Measurements from ENCODE around the gene CDH4. TPM values are rescaled to one million over a fixed set of nuclear protein-coding genes. Genes with fewer than 3 reads are reported as not detected.

The CDH4 gene
- total RNA-seq, 2 donors from 2014 or later: 0.05 to 2.2 TPM

GRCh38 chr20:61819574-61819846, 567.4 kb downstream of the CDH4 start:
- 81% methylated on average over 3 of the region's 3 CpGs for WGBS
- intact Hi-C loops (cut with DNase I): no loop called here
- no peak for DNase-seq (ENCODE audit: low spot score)
- H3K9me3 ChIP-seq: no peaks in the 10 kb centered on the region
- H3K36me3 ChIP-seq: no peaks in the 10 kb centered on the region
- no peak overlapping the region for H3K27ac ChIP-seq
- no peak for TF ChIP-seq POLR2A (IDR thresholded peaks at IDR 0.05)
- no peak for TF ChIP-seq CTCF (IDR thresholded peaks at IDR 0.05)
- TF ChIP-seq POLR2AphosphoS5 (IDR thresholded peaks at IDR 0.05): no peak
- H3K4me3 ChIP-seq: no peak overlapping the region
- H3K4me1 ChIP-seq (replicated peaks): no peaks in the 10 kb centered on the region
- H3K27me3 ChIP-seq (replicated peaks; ENCODE audit: insufficient read depth): no peaks in the 10 kb centered on the region

GRCh38 chr20:61819921-61820825, 568.1 kb downstream of the CDH4 start:
- Histone ChIP-seq H3K9me3 (no peaks in the 10 kb centered on the region), H3K4me3 (no peak overlapping the region), H3K27me3 (replicated peaks; ENCODE audit: insufficient read depth) (no peaks in the 10 kb centered on the region), H3K27ac (no peak overlapping the region), H3K4me1 (replicated peaks) (no peaks in the 10 kb centered on the region), H3K36me3 (no peaks in the 10 kb centered on the region)
- intact Hi-C loops (cut with DNase I): no loop called here
- no peak for DNase-seq (ENCODE audit: low spot score)
- TF ChIP-seq CTCF (IDR thresholded peaks at IDR 0.05) (no peak), POLR2A (IDR thresholded peaks at IDR 0.05) (no peak), POLR2AphosphoS5 (IDR thresholded peaks at IDR 0.05) (no peak)
- WGBS: 72% methylated on average over 27 of the region's 27 CpGs

- WGBS: 34% methylated on average over 5 of the region's 5 CpGs
- H3K36me3 ChIP-seq: no peaks in the 10 kb centered on the region
- TF ChIP-seq CTCF (IDR thresholded peaks at IDR 0.05) (no peak), POLR2A (IDR thresholded peaks at IDR 0.05) (no peak), POLR2AphosphoS5 (IDR thresholded peaks at IDR 0.05) (no peak)
- intact Hi-C loops (cut with DNase I): no loop called here
- H3K4me3 ChIP-seq: no peak overlapping the region
- DNase-seq (ENCODE audit: low spot score): no peak
- no peaks in the 10 kb centered on the region for H3K27me3 ChIP-seq (replicated peaks; ENCODE audit: insufficient read depth)
- H3K9me3 ChIP-seq: no peaks in the 10 kb centered on the region
- H3K27ac ChIP-seq: no peak overlapping the region
- H3K4me1 ChIP-seq (replicated peaks): no peaks in the 10 kb centered on the region
Observed at GRCh38 chr20:61821735-61822134, 569.7 kb downstream of the CDH4 start.

- Histone ChIP-seq H3K27me3 (replicated peaks; ENCODE audit: insufficient read depth) (no peaks in the 10 kb centered on the region), H3K36me3 (no peaks in the 10 kb centered on the region), H3K27ac (no peak overlapping the region), H3K4me3 (no peak overlapping the region), H3K4me1 (replicated peaks) (no peaks in the 10 kb centered on the region), H3K9me3 (no peaks in the 10 kb centered on the region)
- intact Hi-C loops (cut with DNase I): no loop called here
- WGBS: 83% methylated on average over 12 of the region's 12 CpGs
- no peak for DNase-seq (ENCODE audit: low spot score)
- no peak for TF ChIP-seq CTCF (IDR thresholded peaks at IDR 0.05)
- no peak for TF ChIP-seq POLR2A (IDR thresholded peaks at IDR 0.05)
- no peak for TF ChIP-seq POLR2AphosphoS5 (IDR thresholded peaks at IDR 0.05)
Observed at GRCh38 chr20:61822396-61822795, 570.3 kb downstream of the CDH4 start.

- WGBS: 84% methylated on average over 2 of the region's 2 CpGs
Observed at GRCh38 chr20:61823242-61823641, 571.2 kb downstream of the CDH4 start.

More at GRCh38 chr20:61823242-61823641, 571.2 kb downstream of the CDH4 start:
- H3K4me3 ChIP-seq: no peak overlapping the region
- H3K9me3 ChIP-seq: no peaks in the 10 kb centered on the region
- no peaks in the 10 kb centered on the region for H3K36me3 ChIP-seq
- no peak for DNase-seq (ENCODE audit: low spot score)
- TF ChIP-seq CTCF (IDR thresholded peaks at IDR 0.05) (no peak), POLR2AphosphoS5 (IDR thresholded peaks at IDR 0.05) (no peak), POLR2A (IDR thresholded peaks at IDR 0.05) (no peak)
- intact Hi-C loops (cut with DNase I): no loop called here
- no peak overlapping the region for H3K27ac ChIP-seq
- H3K27me3 ChIP-seq (replicated peaks; ENCODE audit: insufficient read depth): no peaks in the 10 kb centered on the region
- no peaks in the 10 kb centered on the region for H3K4me1 ChIP-seq (replicated peaks)

All from prostate gland (tissue), 2 donors.